ENCODE measurements around the gene SULF2.
"Not testable (repeated sequence)": the region's sequence is repeated elsewhere in the genome, so short reads cannot be mapped to it uniquely, and the experiment has no call there.

The SULF2 gene

DNA sequence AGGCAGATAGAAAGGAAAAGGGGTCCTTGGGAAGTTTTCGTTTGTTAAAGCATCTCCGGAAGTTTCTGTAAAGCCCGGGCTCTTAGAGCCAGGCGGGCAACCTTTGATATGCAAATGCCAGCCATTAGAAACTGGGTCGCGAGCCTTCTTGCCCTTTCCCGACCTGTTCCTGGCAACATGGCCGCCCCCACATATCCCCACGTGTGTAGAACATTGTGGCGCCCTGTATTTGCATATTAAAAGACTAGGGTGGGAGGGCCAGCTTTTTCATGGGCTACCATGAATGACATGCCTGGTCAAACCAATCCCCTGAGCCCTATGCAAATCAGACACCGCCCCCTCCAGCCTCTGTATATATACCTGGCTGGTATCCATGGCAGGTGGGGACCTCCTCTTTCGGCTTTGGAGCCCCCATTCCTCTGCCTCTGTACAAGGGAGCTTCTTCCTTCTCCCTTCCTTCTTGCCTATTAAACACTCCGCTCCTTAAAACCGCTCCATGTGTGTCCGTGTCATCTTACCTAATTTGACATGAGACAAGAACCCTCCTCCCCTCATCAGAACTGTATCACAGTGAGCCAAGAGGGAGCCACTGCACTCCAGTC is 19.0 kb upstream of the SULF2 start:
- DNase-seq = not testable (repeated sequence)

DNA sequence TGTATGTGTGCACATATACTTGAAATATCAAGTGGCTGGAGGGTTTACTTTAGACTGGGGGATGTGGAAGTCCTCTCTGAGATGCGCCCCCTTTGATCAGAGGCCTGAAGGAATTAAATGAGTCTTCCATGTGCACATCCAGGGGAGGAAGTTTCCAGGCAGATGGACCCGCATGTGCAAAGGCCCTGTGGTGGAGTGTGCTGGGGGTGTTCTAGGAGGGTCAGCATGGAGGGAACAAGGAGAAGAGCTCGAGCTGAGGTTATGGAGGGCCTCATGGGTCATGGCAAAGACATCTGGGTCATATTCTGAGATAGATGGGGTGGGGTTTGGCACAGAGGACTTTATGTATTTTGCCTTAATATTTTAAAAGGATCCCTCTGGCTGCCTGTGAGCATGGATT is 17.7 kb upstream of the SULF2 start:
- DNase-seq = no peak

DNA sequence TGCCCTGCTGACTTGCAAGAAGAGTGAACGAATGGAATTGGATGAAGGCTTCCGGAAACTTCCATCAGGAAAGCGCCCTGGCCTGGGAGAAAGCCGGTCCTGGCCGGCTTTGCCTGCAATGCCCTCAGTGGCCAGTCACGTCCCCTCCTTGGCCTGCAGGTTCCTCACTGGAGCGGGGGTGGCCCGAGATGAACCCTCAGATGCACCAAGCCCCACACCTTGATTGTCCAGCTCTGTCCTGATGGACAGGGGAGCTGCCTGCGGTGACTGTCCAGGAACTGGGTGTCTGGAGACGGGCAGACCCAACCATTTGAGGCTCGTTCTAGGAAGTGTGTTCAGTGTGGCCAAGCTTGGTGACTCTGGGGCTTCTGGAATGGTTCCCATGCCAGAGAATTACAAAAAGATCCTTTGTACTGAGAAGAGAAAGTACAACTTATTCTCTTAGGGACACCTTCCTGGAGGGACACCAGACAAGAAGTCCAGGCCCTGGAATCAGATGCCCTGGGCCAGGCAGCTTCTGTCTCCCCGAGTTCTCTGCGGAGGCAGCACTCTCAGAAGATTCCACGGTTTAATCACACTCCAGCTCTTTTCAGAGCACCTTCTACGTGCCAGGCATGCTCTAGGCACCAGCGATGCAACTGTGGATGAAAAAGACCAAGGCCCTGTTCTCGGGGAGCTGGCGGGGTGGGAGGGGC is 17.1 kb upstream of the SULF2 start:
- DNase-seq = no peak

DNA sequence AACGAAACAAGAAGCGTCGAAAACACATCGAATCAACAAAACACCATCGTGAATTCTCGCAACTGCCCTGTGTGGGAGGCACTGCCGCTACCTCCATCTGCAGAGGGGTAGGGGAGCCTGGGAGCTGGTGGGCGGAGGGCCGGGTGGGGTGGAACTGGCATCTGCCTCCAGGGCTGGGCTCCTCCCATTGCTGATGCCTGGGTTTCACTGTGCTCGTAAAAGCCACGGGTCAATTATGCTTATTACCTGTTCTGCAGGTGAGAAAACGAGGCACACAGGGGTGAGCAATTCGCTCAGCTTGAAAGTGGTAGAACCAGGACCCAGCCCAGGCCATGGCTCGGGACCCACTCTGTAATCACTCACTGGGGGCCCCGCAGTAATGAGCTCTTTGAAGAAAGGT is 16.5 kb upstream of the SULF2 start:
- DNase-seq = no peak

DNA sequence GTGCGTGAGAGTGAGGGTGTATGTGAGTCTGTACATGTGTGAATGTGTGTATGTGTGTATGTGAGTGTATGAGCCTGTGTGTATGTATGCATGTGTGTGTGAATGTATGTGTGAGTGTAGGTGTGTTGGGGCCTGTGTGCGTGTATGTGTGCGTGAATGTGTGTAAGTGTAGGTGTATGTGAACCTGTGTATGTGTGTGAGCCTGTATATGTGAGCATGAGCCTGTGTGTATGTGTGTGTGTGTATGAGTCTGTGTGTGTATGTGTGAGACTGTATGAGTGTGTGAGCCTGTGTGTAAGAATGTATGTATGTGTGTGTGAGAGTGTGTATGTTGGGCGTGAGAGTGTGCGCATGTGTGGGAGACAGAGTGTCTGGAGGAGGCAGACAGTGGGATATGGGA is 15.8 kb upstream of the SULF2 start:
- DNase-seq = no peak

DNA sequence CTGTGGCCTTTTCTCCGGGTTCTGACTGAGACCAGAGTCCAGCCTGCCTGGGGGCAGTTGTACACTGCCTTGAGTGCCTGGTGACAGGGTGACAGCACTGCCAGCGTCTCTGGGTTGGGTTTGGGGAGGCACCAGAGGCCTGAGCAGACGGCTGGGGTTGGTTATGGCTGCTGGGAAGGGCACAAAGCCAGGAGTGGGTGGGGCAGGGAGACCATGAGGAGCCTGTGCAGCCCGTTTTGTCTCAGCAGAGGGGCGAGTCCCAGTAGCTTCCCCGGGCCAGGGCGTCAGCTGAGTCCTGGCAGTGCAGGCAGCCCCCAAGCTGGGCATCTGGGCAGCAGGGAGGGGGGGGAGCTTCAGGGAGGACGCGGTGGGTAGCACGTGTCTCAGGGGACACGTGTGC is 15.3 kb upstream of the SULF2 start:
- no peak for DNase-seq

DNA sequence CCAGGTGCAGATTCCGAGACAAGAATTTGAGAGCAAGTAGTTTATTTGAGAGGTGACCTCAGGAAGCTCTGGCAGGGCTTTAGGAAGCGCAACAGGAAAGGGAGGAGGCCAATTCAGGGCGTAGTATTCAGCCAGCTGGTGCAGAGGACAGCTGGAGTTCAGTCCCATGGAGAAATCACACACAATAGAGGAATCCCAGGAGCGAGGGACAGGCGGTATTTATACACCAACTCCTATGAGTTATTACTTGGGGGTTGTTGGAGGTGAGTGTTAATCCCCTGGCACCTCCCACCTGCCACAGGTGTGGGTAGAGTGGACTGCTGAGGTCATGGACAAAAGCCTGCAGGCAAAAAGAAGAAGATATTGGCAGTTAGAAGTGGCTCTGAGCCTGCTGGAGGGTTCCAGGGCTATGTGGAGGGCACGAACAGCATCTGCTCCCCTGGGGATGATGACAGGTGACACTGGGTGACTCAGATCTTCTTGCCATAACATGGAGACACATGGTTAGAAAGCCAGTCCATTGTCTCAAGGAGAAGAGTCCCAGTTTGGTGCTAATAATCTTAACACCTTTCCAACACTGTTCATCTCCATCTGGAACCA is 13.9 kb upstream of the SULF2 start:
- DNase-seq = no peak

DNA sequence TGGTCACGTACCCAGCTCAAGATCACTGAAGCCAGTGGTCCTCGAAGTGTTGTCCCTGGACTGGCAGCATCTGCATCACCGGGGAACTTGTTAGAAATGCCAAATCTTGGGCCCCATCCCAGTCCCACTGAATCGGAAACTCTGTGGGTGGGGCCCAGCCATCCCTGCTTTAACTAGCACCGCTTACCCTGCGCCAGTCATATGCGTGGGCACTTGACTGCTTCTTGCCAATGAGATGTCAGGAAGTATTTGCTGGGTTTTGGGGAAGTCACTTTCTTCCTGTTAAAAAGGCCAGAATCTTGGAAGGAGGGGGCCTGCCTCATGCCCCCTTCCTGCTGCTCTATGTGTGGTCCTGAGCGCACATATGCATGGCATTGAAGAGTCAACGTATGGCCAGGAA is 11.7 kb upstream of the SULF2 start:
- DNase-seq = no peak

DNA sequence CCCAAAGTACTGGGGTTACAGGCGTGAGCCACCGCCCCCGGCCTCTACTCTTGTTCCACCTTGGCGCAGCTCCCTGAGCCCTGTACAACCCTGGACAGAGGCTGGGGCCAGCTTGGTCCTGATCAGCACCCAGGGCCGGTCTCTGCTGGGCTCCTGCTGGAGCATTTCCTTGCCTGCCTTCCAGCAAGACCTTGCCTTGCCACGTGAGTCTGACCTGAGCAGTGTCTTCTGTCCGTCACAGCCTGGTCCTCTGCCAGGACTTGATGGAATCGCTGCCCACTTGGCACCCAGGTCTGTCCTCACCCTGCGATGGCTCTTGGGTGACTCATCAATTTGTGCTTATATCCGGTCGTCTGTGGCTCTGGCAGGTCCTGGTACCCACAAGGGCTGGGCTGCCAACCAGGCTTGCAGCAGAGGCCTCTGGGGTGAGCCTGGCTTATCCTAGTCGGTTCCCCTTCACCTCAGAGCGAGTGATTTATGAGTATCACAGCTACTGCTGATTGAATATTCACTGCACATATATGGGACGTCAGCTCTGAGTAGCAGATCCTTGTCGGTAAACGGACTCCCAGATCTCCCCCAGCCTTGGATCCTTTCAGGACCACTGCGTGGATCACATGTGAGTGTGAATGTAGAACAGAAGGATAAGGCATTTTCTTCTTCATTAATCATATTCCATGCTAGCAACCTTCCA is 10.1 kb upstream of the SULF2 start:
- DNase-seq = no peak

DNA sequence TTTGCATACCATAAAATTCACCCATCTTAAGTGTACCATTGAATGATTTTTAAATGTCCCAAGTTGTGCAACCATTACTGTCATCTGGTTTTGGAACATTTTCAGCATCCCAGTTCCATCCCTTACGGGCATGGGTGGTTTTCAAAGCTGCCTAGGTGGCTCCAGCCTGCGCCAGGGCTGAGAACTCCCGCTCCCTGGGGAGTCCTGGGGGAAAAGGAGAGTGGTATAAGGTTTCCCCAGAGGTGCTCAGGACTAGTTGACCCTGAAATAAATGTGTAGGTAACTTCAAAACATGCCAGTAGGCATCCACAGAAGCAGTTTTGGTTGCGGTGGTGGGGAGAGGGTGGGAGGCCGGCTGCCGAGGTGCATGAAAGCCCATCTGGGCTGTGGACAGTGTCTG is 9.0 kb upstream of the SULF2 start:
- DNase-seq = not testable (repeated sequence)

DNA sequence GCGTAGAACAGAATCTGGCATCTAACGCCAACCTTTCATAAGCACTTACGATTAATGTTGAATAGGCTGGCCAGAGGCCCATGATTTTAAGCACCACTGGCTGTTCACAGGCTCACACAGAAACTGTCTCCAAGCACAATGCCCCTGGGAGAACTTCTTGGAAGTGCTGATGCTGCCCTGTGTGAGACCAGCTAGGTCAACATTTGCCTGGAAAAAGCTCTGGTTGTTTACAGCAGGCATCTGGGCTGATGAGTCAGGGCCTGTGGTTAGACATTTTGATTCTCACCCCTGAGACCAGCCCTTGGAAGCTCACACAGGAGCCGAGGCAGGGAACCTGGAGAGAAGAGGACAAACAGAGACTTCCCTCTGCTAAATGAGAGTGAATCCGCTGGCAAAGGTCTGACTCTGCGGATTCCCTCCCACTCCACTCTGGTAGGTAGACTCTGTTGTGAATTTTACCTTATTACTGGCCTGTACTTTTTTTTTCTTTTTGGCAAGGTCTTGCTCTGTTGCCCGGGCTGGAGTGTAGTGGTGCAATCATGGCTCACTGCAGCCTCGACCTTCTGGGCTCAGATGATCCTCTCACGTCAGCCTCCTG is 6.8 kb upstream of the SULF2 start:
- no peak for DNase-seq

DNA sequence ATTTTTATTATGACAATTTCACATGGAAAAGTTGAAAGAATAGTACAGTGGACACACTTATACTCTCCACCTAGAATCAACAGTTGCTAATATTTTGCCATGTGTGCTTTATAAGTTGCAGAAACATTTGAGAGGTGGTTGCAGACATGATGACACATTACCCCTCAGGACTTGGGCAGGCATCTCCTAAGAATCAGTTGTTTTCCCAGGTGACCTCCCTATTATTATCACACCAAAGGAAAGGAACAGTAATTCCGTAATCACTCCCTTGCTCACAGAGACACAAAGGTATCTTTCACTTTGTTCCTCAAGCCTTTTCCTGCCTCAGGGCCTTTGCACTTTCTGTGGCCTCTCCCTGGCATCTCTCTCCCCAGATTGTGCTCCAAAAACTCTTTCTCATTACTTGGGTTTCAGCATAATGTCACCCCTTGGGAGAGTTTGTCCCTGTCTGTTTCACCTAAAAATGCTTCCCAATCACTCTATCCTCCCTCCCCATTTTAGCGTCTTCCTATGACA is 5.9 kb upstream of the SULF2 start:
- DNase-seq = no peak

DNA sequence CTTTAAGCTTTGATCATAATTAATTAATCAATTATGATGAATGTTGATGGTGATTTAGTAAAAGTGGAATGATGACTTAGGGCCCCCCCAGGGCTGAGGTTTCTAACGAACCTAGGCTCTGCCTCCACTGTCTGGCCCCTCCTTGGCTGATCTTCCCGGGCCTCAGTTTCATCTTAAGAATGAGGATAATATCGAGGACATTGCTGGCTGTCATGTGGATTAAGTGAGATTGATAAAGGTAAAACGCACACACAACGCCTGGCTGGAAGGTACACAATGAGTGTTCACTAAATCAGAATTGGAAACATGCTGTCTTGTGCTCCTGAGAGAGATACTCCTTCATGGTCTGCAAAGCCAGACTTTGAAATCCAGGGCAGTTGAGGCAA is 5.3 kb upstream of the SULF2 start:
- no peak for DNase-seq

DNA sequence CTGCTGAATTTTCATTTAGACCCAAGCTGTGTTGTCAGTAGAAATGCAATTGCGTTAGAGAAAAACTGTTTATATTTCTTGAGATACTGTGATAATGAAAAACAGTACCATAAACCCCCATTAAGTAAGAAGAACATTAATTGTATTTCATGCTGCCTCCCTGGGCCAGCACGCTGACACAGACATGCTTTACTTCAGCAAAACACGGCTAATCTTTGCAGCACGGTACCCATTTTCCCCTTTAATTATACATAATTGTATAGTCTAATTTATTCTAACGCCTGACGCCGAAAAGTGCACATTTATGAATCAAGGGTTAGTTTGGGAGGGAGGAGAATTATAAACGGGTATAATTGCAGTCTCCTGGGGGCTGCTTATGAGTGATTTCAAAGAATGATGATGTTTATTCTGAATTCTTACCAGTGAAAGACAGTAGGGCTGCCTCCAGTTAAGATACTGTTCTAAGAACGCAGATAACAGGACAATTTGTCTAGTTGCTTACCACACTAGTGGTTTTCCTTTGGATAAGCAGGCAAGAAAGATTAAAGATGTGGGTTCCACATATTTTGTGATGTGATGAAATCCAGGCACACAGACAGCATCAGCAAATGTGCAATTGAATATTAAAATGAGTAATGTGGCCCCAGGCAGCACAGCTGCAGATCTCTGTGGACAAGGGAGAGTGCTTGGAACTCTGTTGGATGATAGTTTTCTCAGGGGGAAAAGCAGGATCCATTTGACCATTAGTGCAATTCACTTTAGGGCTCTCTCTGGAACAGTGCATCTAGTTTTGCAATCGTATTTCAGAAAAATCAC is 4.7 kb upstream of the SULF2 start:
- DNase-seq = no peak

DNA sequence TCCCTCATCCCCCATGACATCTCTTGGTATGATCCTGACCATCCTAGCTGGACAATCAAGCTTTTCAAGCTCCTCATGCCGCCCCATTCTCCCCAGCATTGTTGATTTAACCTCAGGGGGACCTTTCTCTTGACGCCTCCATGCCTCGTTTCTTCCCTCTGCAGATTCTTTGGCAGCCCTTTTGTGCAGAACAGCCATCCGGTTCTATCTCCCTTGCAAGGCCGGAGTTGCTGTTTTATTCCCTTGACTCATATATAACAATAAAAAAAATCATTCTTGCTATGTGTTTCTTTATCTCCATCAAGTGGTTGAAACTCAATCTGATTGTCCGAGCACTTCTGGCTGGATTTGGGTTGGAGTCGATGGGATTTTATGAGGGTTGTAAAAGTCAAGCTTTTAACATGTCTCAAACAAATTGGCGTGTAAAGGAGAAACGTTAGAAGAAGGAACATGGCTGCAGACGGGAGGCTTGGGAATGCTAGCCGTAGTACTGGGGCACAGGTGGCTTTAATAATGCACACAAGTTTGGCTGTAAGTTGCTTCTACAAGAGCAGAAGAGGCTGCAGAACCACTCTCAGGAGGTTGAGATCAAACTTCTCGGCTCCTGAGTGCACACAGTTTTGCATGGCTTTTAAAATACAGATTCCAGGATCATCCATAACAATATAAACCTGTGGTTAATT is 3.9 kb upstream of the SULF2 start:
- no peak for DNase-seq

DNA sequence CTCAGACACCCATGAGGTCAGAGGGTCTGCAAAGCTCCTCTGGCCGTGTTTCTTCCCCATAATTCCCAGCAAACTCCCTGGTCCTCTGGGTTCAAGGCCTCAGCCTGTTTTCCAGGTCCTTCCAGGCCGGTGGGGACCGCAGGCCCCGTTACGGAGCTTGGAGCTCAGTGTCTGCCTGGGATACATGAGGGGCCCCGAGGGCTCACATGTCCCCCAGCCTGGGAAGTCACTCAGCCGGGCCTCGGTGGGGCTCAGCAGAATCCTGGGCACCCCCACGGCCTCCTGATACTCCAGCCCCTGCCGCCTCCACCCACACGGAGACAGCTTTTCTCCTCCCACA is 3.4 kb upstream of the SULF2 start:
- DNase-seq = no peak

DNA sequence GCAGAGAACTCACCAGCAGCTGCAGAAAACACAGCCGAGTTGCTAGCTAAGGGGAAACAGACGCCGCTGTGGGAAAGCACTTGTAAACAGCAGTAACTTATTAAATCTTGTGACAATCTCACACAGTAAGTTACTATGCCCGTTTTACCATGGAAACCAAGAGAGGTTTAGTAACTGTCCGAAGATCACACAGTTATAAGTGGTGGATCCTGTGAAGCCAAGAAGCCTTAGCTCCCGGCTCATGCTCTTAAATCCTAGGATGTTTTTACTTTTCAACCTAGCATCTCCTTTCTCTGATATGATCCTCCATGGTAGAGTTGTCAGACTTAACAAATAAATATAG is 1.5 kb upstream of the SULF2 start:
- DNase-seq = no peak

DNA sequence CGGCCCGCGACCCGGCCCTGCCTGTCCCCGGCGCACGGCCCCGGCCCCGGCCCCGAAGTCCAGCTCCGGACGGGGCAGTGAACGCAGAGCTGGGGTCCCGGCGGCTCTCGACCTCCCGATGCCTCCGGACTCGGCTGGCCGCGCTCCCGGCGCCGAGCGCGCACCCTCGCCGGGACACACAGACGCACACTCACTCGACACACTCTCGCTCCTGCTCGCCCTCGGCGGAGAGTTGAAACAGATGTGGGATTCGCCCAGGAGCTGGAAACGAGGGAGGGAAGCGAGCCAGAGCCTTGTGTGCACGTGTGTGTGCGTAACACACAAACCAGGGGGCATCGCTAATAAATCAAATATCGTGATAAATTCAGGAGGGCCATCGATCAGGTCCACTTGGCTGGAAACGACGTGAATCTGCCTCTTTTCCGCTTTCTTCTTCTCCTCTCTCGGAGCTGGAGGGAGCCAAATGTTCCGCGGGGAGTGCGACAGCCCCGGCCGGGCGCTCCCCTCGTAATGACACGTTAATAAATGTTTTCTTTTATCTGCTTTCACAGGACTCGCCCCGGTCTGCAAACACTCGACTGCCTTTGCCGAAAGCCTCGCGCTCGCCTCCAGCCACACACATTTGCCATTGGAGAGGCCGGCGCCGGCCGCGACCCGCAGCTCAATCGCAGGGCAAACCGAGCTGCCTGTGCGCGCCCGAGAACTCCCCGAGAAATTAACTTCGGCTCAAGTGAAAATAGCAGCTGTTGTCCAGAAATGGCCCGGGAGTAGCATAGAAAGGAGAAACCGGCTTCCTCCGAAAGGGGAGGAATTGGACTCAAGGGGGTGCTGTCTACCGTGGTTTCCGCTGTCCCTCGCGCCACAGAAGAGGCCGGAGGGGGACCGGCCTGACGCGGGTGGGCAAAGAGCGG is 828 bp upstream of the SULF2 start:
- DNase-seq = peak in 1 of 2 donors; percentile 39

DNA sequence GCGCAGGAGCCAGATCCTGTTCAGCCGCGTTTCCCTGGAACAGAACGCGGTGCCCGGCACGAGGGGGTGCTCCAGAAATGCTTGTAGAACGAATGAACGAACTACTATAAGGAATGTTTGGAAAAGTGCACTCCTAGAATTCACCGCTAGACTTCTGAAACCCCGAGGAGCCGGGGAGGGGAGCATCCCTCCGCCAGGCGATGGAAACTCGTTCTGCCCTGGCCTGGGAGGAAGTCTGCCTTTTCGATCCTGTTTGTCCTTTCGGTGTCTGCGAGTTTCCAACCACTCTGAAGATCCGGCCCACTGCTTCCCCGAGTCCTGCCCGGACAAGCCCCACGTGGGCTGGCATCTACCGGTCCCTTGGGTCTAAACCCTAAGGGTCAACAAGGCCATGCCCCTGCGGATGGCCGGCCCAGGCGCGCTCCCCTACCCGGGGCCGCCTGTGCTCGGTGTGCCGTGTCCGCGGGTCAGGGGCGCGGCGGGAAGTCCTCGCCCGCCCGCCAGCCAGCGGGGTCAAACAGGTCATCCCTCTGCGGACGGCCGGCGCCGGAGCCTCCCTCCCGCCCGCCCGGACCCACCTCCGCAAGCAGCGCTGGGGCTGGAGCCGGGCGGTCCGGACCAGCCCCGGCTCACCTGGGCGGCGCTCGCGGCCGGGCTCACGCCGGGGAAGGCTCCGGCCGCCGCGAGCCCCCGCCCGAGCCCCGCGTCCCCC is 526 bp downstream of the SULF2 start:
- no peak for DNase-seq

DNA sequence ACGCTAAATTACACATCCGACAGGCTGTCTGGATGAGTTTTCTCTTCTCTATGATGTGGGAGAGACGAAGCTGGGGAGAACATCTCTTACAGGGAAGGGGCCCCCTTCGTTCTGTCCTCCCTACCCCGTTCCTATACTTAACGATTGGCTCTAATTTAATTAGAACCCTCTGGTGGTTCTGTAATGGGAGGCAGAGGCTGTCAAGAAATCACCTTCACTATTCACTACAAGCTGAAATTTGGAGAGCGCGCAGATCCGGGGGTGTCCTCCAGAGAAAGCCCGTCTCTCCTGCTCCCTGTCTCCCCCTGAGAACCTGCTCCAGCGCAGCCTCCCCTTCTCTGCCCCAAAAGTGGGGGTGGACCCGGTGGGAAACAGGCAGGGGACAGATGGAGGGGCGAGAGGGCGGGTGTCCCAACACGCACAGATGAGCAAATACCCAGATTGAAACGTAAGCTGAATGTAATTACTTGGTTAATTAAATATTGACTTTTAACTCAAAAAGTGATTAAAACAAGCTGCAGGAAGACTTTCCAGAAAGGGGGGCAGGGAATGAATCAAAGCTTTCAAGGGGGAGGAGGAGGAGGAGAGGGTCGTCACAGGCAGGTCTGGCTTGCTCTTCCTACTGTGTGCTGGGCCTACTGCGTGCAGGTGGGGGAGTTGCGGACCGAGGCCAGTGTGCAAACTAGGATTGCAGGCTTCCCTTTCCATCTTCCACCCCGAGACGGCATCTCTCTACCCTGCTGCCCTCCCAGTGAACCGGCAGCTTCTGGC is 1.3 kb downstream of the SULF2 start:
- DNase-seq = no peak

Data from CD4-positive, alpha-beta T cell treated with Interleukin-4 for 1 hour (primary cell).